ENCODE results near the gene LAMP1. TPM values are rescaled to one million over a fixed set of nuclear protein-coding genes. Genes with fewer than 3 reads are reported as not detected.
A peak's percentile ranks its signal among the peaks of the same experiment; 100 is the strongest.

Gene LAMP1
- total and polyA plus RNA-seq, 4 donors, result 97.4 to 210 (median 167) TPM

GRCh38 chr13:113291129-113291528, 5.9 kb upstream of the LAMP1 start:
- DNase-seq (no peak), ATAC-seq (ENCODE audit: low FRiP score) (no peak)
- intact Hi-C loops (cut with DNase I), result no loop called here
- H3K9me3 ChIP-seq (ENCODE audit: control insufficient read depth, low read length), result no peaks in the 10 kb centered on the region
- H3K27ac ChIP-seq (ENCODE audit: low read depth in 1 of 2, low read length in 2 of 2), result no peak overlapping the region
- no peaks in the 10 kb centered on the region for H3K36me3 ChIP-seq (ENCODE audit: control insufficient read depth in 1 of 2, insufficient read depth in 2 of 2, low read length in 1 of 2)
- 57 to 58% methylated on average over 2 of the region's 2 CpGs for WGBS, 2 donors
- no peak overlapping the region for H3K4me3 ChIP-seq (ENCODE audit: low read length in 2 of 2)
- no peaks in the 10 kb centered on the region for H3K27me3 ChIP-seq (ENCODE audit: control insufficient read depth in 1 of 2, insufficient read depth in 2 of 2, low read length in 1 of 2)
- no peaks in the 10 kb centered on the region for H3K4me1 ChIP-seq (ENCODE audit: control insufficient read depth in 1 of 2, insufficient read depth in 2 of 2, low read length in 2 of 2)

GRCh38 chr13:113292021-113292862, 4.8 kb upstream of the LAMP1 start:
- intact Hi-C loops (cut with DNase I), result no loop called here
- DNase-seq (peak; percentile 56 to 87), ATAC-seq (ENCODE audit: low FRiP score) (no peak)
- H3K4me1 ChIP-seq (ENCODE audit: control insufficient read depth in 1 of 2, insufficient read depth in 2 of 2, low read length in 2 of 2), result no peaks in the 10 kb centered on the region
- H3K27ac ChIP-seq (ENCODE audit: low read depth in 1 of 2, low read length in 2 of 2), result no peak overlapping the region
- no peaks in the 10 kb centered on the region for H3K9me3 ChIP-seq (ENCODE audit: control insufficient read depth, low read length)
- H3K27me3 ChIP-seq (ENCODE audit: control insufficient read depth in 1 of 2, insufficient read depth in 2 of 2, low read length in 1 of 2), result no peaks in the 10 kb centered on the region
- no peak overlapping the region for H3K4me3 ChIP-seq (ENCODE audit: low read length in 2 of 2)
- H3K36me3 ChIP-seq (ENCODE audit: control insufficient read depth in 1 of 2, insufficient read depth in 2 of 2, low read length in 1 of 2), result no peaks in the 10 kb centered on the region
- 14 to 16% methylated on average over 22 of the region's 22 CpGs for WGBS, 2 donors

DNA sequence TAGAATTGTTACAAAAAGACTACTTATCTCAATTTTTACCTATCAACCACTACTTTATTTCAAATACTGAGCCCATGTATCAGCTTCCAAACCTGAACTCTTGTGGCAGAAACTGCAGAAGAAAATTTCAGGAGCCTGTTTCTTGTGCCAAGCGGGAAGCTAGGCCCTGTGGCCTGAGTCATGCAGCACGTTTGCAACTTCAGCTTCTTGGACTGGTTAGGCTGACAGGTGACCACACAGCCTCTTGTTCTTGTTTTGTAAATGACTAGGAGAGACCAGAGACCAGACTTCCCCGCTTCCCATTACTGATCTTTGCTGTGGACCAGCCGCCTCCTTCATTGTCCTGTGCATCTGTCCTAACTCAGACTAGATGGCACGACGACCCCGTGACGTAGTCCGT, 3.4 kb upstream of the LAMP1 start:
- H3K27me3 ChIP-seq (ENCODE audit: control insufficient read depth in 1 of 2, insufficient read depth in 2 of 2, low read length in 1 of 2), result no peaks in the 10 kb centered on the region
- ATAC-seq (ENCODE audit: low FRiP score) (no peak), DNase-seq (no peak)
- 75 to 76% methylated on average over 9 of the region's 9 CpGs for WGBS, 2 donors
- no peaks in the 10 kb centered on the region for H3K4me1 ChIP-seq (ENCODE audit: control insufficient read depth in 1 of 2, insufficient read depth in 2 of 2, low read length in 2 of 2)
- H3K9me3 ChIP-seq (ENCODE audit: control insufficient read depth, low read length), result no peaks in the 10 kb centered on the region
- intact Hi-C loops (cut with DNase I), result no loop called here
- no peak overlapping the region for H3K27ac ChIP-seq (ENCODE audit: low read depth in 1 of 2, low read length in 2 of 2)
- no peak overlapping the region for H3K4me3 ChIP-seq (ENCODE audit: low read length in 2 of 2)
- no peaks in the 10 kb centered on the region for H3K36me3 ChIP-seq (ENCODE audit: control insufficient read depth in 1 of 2, insufficient read depth in 2 of 2, low read length in 1 of 2)

GRCh38 chr13:113295776-113296175, 1.3 kb upstream of the LAMP1 start:
- 88 to 92% methylated on average over 6 of the region's 6 CpGs for WGBS, 2 donors
- no peaks in the 10 kb centered on the region for H3K9me3 ChIP-seq (ENCODE audit: control insufficient read depth, low read length)
- intact Hi-C loops (cut with DNase I), result loop anchor here (5.0 kb wide), 1 partner anchor 102 kb away; no protein-coding TSS in a partner anchor
- no peaks in the 10 kb centered on the region for H3K36me3 ChIP-seq (ENCODE audit: control insufficient read depth in 1 of 2, insufficient read depth in 2 of 2, low read length in 1 of 2)
- H3K4me1 ChIP-seq (ENCODE audit: control insufficient read depth in 1 of 2, insufficient read depth in 2 of 2, low read length in 2 of 2), result no peaks in the 10 kb centered on the region
- ATAC-seq (ENCODE audit: low FRiP score), result no peak
- H3K4me3 ChIP-seq (ENCODE audit: low read length in 2 of 2), result no peak overlapping the region
- H3K27me3 ChIP-seq (ENCODE audit: control insufficient read depth in 1 of 2, insufficient read depth in 2 of 2, low read length in 1 of 2), result no peaks in the 10 kb centered on the region
- H3K27ac ChIP-seq (ENCODE audit: low read depth in 1 of 2, low read length in 2 of 2), result no peak overlapping the region
- DNase-seq, result no peak

DNA sequence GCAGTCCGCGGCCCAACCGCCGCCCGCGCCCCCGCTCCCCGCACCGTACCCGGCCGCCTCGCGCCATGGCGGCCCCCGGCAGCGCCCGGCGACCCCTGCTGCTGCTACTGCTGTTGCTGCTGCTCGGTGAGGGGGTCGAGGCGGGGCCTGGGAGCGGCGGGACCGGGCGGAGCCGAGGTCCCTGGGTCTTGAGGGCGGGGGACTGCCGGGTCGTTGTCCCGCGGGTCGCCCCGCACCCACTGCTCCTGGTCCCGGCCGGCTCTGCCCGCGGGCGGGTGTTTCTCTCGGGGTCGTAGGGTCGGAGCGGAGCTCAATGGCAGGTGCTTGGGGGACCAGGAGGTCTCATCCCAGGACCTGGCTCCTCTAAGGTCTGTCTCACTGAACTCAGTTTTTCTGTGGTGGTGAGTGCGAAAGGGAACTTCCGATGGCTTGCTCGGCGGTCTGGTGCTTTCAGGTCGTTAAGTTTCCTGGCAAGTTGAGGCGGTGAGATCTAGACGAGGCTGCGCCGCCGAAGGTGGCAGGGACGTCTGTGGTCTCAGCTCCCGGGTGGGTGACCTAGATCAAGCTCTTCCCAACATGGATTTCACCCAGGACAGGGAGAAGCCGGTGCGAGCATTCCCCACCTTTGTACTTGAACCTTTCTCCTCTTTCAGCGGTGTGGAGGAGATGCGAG, 467 bp downstream of the LAMP1 start:
- DNase-seq (peak in 1 of 2 donors; percentile 61), ATAC-seq (ENCODE audit: low FRiP score) (no peak)
- Histone ChIP-seq H3K27ac (ENCODE audit: low read depth in 1 of 2, low read length in 2 of 2) (peak overlapping the region in 1 of 2 donors; percentile 22), H3K4me1 (ENCODE audit: control insufficient read depth in 1 of 2, insufficient read depth in 2 of 2, low read length in 2 of 2) (no peaks in the 10 kb centered on the region), H3K4me3 (ENCODE audit: low read length in 2 of 2) (peak overlapping the region; percentile 49 to 81), H3K27me3 (ENCODE audit: control insufficient read depth in 1 of 2, insufficient read depth in 2 of 2, low read length in 1 of 2) (no peaks in the 10 kb centered on the region), H3K36me3 (ENCODE audit: control insufficient read depth in 1 of 2, insufficient read depth in 2 of 2, low read length in 1 of 2) (no peaks in the 10 kb centered on the region), H3K9me3 (ENCODE audit: control insufficient read depth, low read length) (no peaks in the 10 kb centered on the region)
- whole genome bisulfite sequencing, 2 donors, result 1% methylated on average over 40 to 58 of the region's 58 CpGs
- intact Hi-C loops (cut with DNase I), result loop anchor here (5.0 kb wide), 1 partner anchor 100 kb away; no protein-coding TSS in a partner anchor

DNA sequence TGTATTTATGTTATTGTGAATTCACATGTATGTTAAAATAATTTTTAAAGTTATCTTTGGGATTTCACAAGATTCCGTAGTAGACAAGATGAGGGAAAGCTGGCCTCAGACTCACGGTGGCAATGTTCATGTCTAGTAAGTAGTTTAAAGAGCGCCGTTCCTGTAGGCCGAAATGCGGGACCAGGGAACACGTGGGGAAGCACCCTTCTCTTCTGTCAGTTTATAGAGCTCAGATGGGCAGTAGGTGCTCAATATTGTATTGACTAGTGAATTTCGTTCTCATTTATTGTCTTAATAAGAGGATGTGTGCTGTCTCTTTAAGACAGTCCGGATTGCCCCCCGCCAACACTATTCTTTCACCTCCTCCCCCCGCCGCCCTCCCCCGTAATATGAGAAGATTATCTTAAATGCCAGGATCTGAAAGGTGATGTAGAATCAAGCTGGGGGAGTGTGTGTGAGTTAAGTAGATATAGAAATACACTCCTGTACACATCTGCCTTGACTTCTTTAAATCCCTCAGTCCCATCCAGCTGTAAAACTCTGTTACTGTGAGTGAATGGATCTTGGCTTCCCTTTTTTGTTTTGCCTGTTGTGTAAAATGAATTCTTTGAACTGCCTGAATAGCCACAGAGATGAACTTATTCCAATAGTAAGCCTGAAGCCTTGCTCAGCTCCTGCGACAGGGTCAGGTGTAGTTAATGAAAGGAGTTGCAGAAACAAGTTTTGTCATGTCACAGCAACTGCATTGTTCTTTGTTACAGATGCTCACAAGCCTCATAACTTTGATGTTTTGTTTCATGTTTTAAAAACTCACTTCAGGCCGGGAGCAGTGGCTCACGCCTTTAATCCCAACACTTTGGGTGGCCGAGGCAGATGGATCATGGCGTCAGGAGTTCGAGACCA, 1.3 kb downstream of the LAMP1 start:
- H3K4me3 ChIP-seq (ENCODE audit: low read length in 2 of 2), result peak overlapping the region in 1 of 2 donors; percentile 81

DNA sequence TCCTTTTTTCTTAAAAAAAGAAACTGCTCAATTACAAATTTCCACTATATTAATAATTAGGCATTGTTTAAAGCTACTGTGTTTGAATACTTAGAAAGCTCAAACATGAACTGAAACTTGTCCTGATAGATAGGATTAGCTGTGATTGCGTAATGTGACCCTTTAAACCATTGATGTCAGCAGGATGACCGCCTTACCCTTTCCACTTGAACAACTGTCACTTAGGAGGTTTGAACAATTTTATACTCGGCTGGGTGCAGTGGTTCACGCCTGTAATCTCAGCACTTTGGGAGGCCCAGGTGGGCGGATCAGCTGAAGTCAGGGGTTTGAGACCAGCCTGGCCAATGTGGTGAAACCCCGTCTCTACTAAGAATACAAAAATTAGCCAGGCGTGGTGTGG, 2.9 kb downstream of the LAMP1 start:
- intact Hi-C loops (cut with DNase I), result loop anchor here (5.0 kb wide), 1 partner anchor 97 kb away; no protein-coding TSS in a partner anchor
- no peak for ATAC-seq (ENCODE audit: low FRiP score)
- no peak overlapping the region for H3K27ac ChIP-seq (ENCODE audit: low read depth in 1 of 2, low read length in 2 of 2)
- no peak for DNase-seq
- 89 to 91% methylated on average over 7 of the region's 7 CpGs for WGBS, 2 donors
- no peaks in the 10 kb centered on the region for H3K4me1 ChIP-seq (ENCODE audit: control insufficient read depth in 1 of 2, insufficient read depth in 2 of 2, low read length in 2 of 2)
- no peaks in the 10 kb centered on the region for H3K27me3 ChIP-seq (ENCODE audit: control insufficient read depth in 1 of 2, insufficient read depth in 2 of 2, low read length in 1 of 2)
- peaks cover 0 to 2% of the 10 kb centered on the region in 2 donors for H3K36me3 ChIP-seq (ENCODE audit: control insufficient read depth in 1 of 2, insufficient read depth in 2 of 2, low read length in 1 of 2)
- no peaks in the 10 kb centered on the region for H3K9me3 ChIP-seq (ENCODE audit: control insufficient read depth, low read length)
- no peak overlapping the region for H3K4me3 ChIP-seq (ENCODE audit: low read length in 2 of 2)

More for the DNA sequence above, 1.3 kb downstream of the LAMP1 start:
- H3K4me1 ChIP-seq (ENCODE audit: control insufficient read depth in 1 of 2, insufficient read depth in 2 of 2, low read length in 2 of 2), result no peaks in the 10 kb centered on the region
- intact Hi-C loops (cut with DNase I), result loop anchor here (5.0 kb wide), 1 partner anchor 99 kb away; no protein-coding TSS in a partner anchor
- H3K27ac ChIP-seq (ENCODE audit: low read depth in 1 of 2, low read length in 2 of 2), result peak overlapping the region in 1 of 2 donors; percentile 22
- 38 to 42% methylated on average over 19 of the region's 19 CpGs for WGBS, 2 donors
- no peak for DNase-seq
- ATAC-seq (ENCODE audit: low FRiP score), result no peak
- peaks cover 0 to 2% of the 10 kb centered on the region in 2 donors for H3K36me3 ChIP-seq (ENCODE audit: control insufficient read depth in 1 of 2, insufficient read depth in 2 of 2, low read length in 1 of 2)
- H3K27me3 ChIP-seq (ENCODE audit: control insufficient read depth in 1 of 2, insufficient read depth in 2 of 2, low read length in 1 of 2), result no peaks in the 10 kb centered on the region
- H3K9me3 ChIP-seq (ENCODE audit: control insufficient read depth, low read length), result no peaks in the 10 kb centered on the region

DNA sequence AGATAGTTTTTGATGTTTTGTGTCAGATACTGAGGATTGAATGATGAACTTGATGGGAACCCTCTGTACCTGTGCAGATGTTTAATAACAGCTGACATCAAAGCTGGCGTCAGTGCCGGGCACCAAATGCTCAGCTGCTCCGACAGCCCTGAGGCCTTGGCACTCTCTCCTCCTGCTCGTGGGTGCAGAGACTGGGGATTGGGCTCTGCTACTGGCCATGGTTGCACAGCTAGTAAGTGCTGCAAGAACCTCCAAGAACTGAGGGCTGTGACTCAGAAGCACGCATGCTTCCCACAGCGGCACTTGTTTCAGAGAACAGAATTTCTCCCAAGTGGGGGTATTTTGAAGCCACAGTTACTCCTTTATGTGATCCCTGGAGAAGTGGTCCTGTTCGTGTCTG, 5.9 kb downstream of the LAMP1 start:
- Histone ChIP-seq H3K36me3 (ENCODE audit: control insufficient read depth in 1 of 2, insufficient read depth in 2 of 2, low read length in 1 of 2) (peaks cover 0 to 2% of the 10 kb centered on the region in 2 donors), H3K9me3 (ENCODE audit: control insufficient read depth, low read length) (no peaks in the 10 kb centered on the region), H3K27me3 (ENCODE audit: control insufficient read depth in 1 of 2, insufficient read depth in 2 of 2, low read length in 1 of 2) (no peaks in the 10 kb centered on the region), H3K27ac (ENCODE audit: low read depth in 1 of 2, low read length in 2 of 2) (no peak overlapping the region), H3K4me1 (ENCODE audit: control insufficient read depth in 1 of 2, insufficient read depth in 2 of 2, low read length in 2 of 2) (no peaks in the 10 kb centered on the region), H3K4me3 (ENCODE audit: low read length in 2 of 2) (no peak overlapping the region)
- DNase-seq, result no peak
- WGBS, 2 donors, result 79 to 81% methylated on average over 7 of the region's 7 CpGs
- intact Hi-C loops (cut with DNase I), result no loop called here
- no peak for ATAC-seq (ENCODE audit: low FRiP score)

All from aorta (tissue), 5 donors.